Bone marrow (tissue), 2 donors: ENCODE data around the gene KIAA1191.
"Not testable (repeated sequence)": the region's sequence is repeated elsewhere in the genome, so short reads cannot be mapped to it uniquely, and the experiment has no call there.

Experiments used
- DNase-seq, 2 donors: peaks; one replicate each; lab custom pipeline; 2025; lab: John Stamatoyannopoulos, UW

KIAA1191 gene

DNA sequence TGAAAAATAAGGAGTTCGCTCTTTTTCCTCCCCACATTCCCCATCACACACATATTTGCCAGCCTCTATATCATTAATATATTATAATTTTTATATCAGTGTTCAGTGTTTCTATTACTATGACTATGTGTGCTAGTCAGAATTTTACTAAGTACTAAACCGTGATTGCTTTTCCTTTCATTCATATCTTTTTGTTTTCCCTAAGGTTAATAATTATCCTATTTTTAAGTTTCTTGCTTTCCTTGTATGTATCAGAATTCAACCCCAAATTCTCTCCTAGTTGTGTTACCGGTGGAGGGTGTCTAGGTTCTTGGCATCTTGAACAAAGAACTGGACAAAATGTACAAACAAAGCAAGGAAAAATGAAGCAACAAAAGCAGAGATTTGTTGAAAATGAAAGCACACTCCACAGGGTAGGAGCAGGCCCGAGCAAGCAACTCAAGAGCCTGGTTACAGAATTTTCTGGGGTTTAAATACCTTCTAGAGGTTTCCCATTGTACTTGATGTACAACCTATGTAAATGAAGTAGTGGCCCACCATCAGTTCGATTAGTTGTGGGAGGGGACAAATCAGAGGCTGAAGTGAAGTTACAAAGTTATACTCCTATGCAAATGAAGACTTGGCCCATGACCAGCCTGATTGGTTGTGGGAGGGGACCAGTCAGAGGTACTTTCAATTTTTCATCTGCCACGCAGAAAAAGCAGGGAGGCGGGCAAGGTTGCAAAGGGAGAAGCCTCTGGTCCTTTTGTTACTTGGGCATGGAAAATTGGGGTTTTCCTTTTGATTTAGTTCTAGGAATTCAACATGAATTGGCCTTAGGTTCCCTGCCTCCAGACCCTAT, 43.8 kb downstream of the KIAA1191 start:
- no peak for DNase-seq

DNA sequence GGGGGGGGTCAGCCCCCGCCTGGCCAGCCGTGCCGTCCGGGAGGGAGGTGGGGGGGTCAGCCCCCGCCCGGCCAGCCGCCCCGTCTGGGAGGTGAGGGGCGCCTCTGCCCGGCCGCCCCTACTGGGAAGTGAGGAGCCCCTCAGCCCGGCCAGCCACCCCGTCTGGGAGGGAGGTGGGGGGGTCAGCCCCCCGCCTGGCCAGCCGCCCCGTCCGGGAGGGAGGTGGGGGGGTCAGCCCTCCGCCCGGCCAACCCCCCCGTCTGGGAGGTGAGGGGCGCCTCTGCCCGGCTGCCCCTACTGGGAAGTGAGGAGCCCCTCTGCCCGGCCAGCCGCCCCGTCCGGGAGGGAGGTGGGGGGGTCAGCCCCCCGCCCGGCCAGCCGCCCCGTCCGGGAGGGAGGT, 56.2 kb downstream of the KIAA1191 start:
- not testable (repeated sequence) for DNase-seq
